Psoas muscle (tissue), 8 donors: ENCODE measurements around the gene DCBLD2. TPM values are rescaled to one million over a fixed set of nuclear protein-coding genes. Genes with fewer than 3 reads are reported as not detected.
"Not testable (repeated sequence)": the region's sequence is repeated elsewhere in the genome, so short reads cannot be mapped to it uniquely, and the experiment has no call there.

Source experiments
- ATAC-seq, 4 donors: fragments of 200-7000 bp; cut with Tn5 transposase; one replicate each; pipeline ENCODE4 v1.9.1; 2020; ENCODE audit warnings: moderate library complexity in 3 of 4, mild to moderate bottlenecking in 2 of 4
- DNase-seq, 2 donors: peaks; one replicate each; pipeline ENCODE4 v3.0.0-alpha.2; 2020
- H3K27ac ChIP-seq: fragments of 200-600 bp; one replicate; pipeline ENCODE4 v1.8.0; 2022
- H3K27me3 ChIP-seq, 3 donors: fragments of 200-600 bp in 1 of 3; one replicate each; pipeline versions ENCODE4 v1.6.1 to v1.8.0; 2013 to 2022; ENCODE audit warnings: low read length in 2 of 3, mild to moderate bottlenecking in 2 of 3, moderate library complexity in 1 of 3; ENCODE audit not compliant: insufficient read depth in 3 of 3
- H3K36me3 ChIP-seq, 2 donors: fragments of 200-600 bp in 1 of 2; one replicate each; pipeline versions ENCODE4 v1.6.1 to v1.8.0; 2013 to 2022; ENCODE audit warnings: low read depth in 1 of 2, mild to moderate bottlenecking in 1 of 2, moderate library complexity in 1 of 2; ENCODE audit not compliant: insufficient read depth in 1 of 2
- H3K4me1 ChIP-seq: fragments of 200-600 bp; one replicate; pipeline ENCODE4 v1.8.0; 2022
- H3K4me3 ChIP-seq: fragments of 200-600 bp; one replicate; pipeline ENCODE4 v1.8.0; 2022; ENCODE audit warnings: mild to moderate bottlenecking
- H3K9me3 ChIP-seq: fragments of 200-600 bp; one replicate; pipeline ENCODE4 v1.8.0; 2022
- CTCF ChIP-seq: fragments of 200-600 bp; IDR thresholded peaks from one replicate; pipeline ENCODE4 v1.8.0; 2022; ENCODE audit warnings: antibody characterized with exemption
- WGBS, 3 donors: extraction: QIAGEN DNeasy Blood & Tissue Kit; methylation state at CpG; one replicate each; pipeline versions ENCODE4 v1.1.6 to v1.1.7; 2013; 5-methylcytosine and 5-hydroxymethylcytosine counted together
- intact Hi-C, 2 donors: fragments of 100-400 bp; cut with DNase I; formaldehyde crosslinking; loops; one replicate each; pipeline versions ENCODE4 v1.11.0 to v1.14.2; 2022
- polyA plus RNA-seq, 3 donors: library from polyadenylated mRNA; stranded (reverse); fragments of 200-250 nt; gene quantifications; one replicate each; pipeline ENCODE4 v1.2.3, GENCODE V29; 2013
- total RNA-seq, 4 donors: library from RNA; stranded (reverse); fragmentation: NEBNext Ultra II Directional in 2 of 4; extraction: Animal tissue kit (Norgen Biotek cat#: 25700) in 2 of 4; gene quantifications; one replicate each; pipeline versions ENCODE4 v1.2.1 to v1.2.4, GENCODE V29; 2021 to 2023
- donor health status: healthy with polysubstance abuse.
- donor health status: DM: no; HTN: no; CAD: no; lungs with moderate emphysema.
- donor health status: Bipolar disorder and iron deficiency.
- donor health status: healthy.
- donor health status: DM: yes; HTN: yes; CAD: no.
- donor health status: DM: no; HTN: no; CAD: no.
- donor health status: DM: no; HTN: no; CAD: no.
- donor health status: DM: yes; HTN: yes; CAD: no.

Gene DCBLD2
- total and polyA plus RNA-seq, 7 donors, result 2.9 to 13.9 (median 5.3) TPM

- WGBS, 3 donors, result 78 to 90% (median 83%) methylated on average over 3 of the region's 3 CpGs
- ATAC-seq, result no peak
- Histone ChIP-seq H3K36me3 (no peaks in the 10 kb centered on the region), H3K4me3 (no peak overlapping the region), H3K27me3 (no peaks in the 10 kb centered on the region), H3K27ac (no peak overlapping the region), H3K9me3 (peaks cover 6% of the 10 kb centered on the region), H3K4me1 (no peaks in the 10 kb centered on the region)
- intact Hi-C loops, result no loop called here
- no peak for TF ChIP-seq CTCF
- DNase-seq, result no peak
Measured at GRCh38 chr3:98869391-98869790, 32.1 kb downstream of the DCBLD2 start.

- H3K9me3 ChIP-seq, H3K4me1 ChIP-seq, H3K27me3 ChIP-seq, H3K27ac ChIP-seq, H3K36me3 ChIP-seq, H3K4me3 ChIP-seq, ATAC-seq, intact Hi-C loops, DNase-seq: not testable (repeated sequence)
- WGBS, 3 donors, result 98 to 99% (median 98%) methylated on average over 18 to 21 of the region's 21 CpGs
Measured at GRCh38 chr3:98857971-98858370, 43.5 kb downstream of the DCBLD2 start.

- intact Hi-C loops, H3K27me3 ChIP-seq, ATAC-seq, H3K9me3 ChIP-seq, H3K27ac ChIP-seq, H3K4me3 ChIP-seq, H3K4me1 ChIP-seq, H3K36me3 ChIP-seq, DNase-seq: not testable (repeated sequence)
- WGBS, 3 donors, result 96 to 99% (median 97%) methylated on average over 9 of the region's 9 CpGs
Measured at GRCh38 chr3:98857258-98857657, 44.2 kb downstream of the DCBLD2 start.

- intact Hi-C loops, result no loop called here
- 94 to 98% (median 96%) methylated on average over 8 of the region's 8 CpGs for WGBS, 3 donors
- ATAC-seq, result no peak
- TF ChIP-seq CTCF, result no peak
- Histone ChIP-seq H3K9me3 (peaks cover 4% of the 10 kb centered on the region), H3K27me3 (no peaks in the 10 kb centered on the region), H3K27ac (no peak overlapping the region), H3K4me3 (no peak overlapping the region), H3K4me1 (no peaks in the 10 kb centered on the region), H3K36me3 (no peaks in the 10 kb centered on the region)
- no peak for DNase-seq
Measured at GRCh38 chr3:98856724-98857123, 44.8 kb downstream of the DCBLD2 start.

- DNase-seq (no peak), ATAC-seq (no peak)
- Histone ChIP-seq H3K36me3 (no peaks in the 10 kb centered on the region), H3K4me1 (no peaks in the 10 kb centered on the region), H3K27me3 (no peaks in the 10 kb centered on the region), H3K4me3 (no peak overlapping the region), H3K9me3 (peaks cover 4% of the 10 kb centered on the region), H3K27ac (no peak overlapping the region)
- 90 to 100% (median 95%) methylated on average over 1 of the region's 1 CpG for WGBS, 3 donors
- no peak for TF ChIP-seq CTCF
- intact Hi-C loops, result no loop called here
Measured at GRCh38 chr3:98855806-98856400, 45.6 kb downstream of the DCBLD2 start.

- Histone ChIP-seq H3K36me3 (peaks cover 0 to 10% of the 10 kb centered on the region in 2 donors), H3K9me3 (no peaks in the 10 kb centered on the region), H3K27ac (no peak overlapping the region), H3K27me3 (no peaks in the 10 kb centered on the region), H3K4me3 (no peak overlapping the region), H3K4me1 (no peaks in the 10 kb centered on the region)
- no peak for DNase-seq
- whole genome bisulfite sequencing, 3 donors, result 98 to 100% (median 100%) methylated on average over 1 of the region's 1 CpG
- no peak for ATAC-seq
- no peak for TF ChIP-seq CTCF
- intact Hi-C loops, result no loop called here
Measured at GRCh38 chr3:98848108-98848507, 53.4 kb downstream of the DCBLD2 start.
